GM12801 (cell line): ENCODE results near the gene ARID4B.

Experiments
- CTCF ChIP-seq: IDR thresholded peaks from one replicate; pipeline ENCODE4 v1.5.1; 2011; ENCODE audit warnings: control low read depth; ENCODE audit not compliant: insufficient read length; ENCODE audit errors: extremely low read depth

The ARID4B gene

DNA sequence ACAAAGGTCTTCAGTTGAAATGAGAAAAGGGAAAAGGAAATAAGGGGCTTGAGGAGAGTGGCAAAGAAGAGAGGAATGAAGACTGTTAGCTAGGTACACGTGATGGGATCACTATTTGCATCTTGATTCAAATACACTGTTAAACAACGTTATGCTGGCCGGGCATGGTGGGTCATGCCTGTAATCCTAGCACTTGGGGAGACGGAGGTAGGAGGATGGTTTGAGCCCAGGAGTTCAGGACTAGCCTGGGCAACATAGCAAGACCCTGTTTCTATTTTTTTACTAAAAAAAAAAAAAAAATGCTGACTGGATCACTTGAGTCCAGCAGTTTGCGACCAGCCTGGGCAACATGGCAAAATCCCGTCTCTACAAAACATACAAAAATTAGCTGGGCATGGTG lies 169.3 kb downstream of the ARID4B start:
- TF ChIP-seq CTCF, result no peak

GRCh38 chr1:235157150-235157549 lies 170.8 kb downstream of the ARID4B start:
- no peak for TF ChIP-seq CTCF

- no peak for TF ChIP-seq CTCF
These were observed 171.2 kb downstream of the ARID4B start for GRCh38 chr1:235156740-235157139.

DNA sequence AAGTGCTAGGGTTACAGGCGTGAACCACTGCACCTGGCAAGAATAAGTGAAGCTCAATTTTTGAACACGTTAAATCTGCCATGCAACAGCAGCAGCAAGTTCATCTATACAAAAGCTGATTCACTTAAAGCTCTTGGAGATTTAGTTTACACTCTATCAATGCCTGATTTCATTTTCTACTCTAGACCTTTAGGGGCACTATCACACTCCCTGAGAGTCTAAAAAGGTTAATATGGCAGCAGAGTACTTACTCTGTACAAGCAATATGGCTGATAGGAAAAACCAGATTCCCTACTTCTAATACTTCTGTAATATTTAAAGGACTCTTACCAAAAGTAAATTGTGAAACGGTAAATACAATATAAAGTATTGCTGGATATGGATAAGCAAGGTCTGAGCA lies 171.7 kb downstream of the ARID4B start:
- TF ChIP-seq CTCF, result no peak

DNA sequence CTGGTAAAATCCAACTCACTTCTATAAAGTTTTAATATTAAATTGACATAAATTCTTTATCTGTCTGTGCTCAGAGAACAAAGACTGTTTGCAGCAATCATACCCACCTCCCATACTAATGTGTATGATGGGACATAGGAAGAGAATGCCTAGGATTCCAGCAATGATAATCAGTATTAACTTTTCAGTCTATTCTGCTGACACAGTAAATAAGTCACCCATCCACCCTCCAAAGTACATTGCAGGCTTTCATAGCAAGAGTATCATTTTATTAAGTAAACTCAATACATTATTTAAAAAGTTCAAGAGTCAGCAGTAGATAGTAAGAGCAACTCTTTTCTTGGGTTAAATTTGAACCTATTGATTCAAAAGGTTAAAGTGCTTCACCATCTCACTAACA lies 175.7 kb downstream of the ARID4B start:
- TF ChIP-seq CTCF, result no peak

DNA sequence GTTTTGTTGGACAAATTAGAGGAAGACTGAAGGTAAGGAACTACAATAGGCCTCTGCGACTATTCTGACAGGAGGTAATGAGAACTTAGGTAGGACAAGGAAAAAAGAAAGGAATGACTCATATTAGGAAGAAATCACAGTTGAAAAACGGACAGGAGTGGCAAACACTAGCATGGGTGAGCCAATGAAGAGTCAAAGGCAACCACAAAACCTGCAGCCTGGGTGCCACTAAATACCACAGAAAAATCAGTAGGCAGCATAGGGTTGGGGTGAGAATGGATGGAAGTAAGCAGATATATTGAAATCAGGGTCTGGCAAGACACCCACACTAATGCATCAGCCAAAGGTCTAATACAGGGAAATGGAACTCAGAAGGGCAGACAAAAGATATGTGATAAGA lies 176.9 kb downstream of the ARID4B start:
- TF ChIP-seq CTCF, result no peak

- no peak for TF ChIP-seq CTCF
These were observed 178.2 kb downstream of the ARID4B start for GRCh38 chr1:235149824-235150223.

DNA sequence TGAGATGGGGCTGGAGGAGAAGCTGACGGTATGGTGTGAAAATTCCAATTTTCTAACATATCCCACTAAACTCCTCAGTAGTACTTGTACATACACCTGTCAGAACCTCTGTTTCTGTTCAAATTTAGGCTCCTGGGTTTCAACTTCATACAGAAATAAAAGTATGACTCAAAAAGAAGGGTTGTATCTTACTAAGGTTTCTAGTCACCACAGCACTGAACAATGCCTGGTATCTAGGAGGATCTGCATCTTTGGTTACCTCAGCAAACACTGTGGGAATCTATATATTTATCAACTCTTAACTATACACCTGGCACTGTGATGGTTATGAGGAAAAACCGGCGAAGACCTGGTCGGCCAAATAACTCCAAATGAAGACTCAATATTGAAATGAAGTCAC lies 180.7 kb downstream of the ARID4B start:
- no peak for TF ChIP-seq CTCF
